Adrenal gland (tissue), 12 donors: ENCODE data around the gene HNF1A. TPM values are rescaled to one million over a fixed set of nuclear protein-coding genes. Genes with fewer than 3 reads are reported as not detected.
A peak's percentile ranks its signal among the peaks of the same experiment; 100 is the strongest.
"Not testable (repeated sequence)": the region's sequence is repeated elsewhere in the genome, so short reads cannot be mapped to it uniquely, and the experiment has no call there.

ENCODE experiments used
- DNase-seq, 7 donors: peaks; one replicate each; pipeline ENCODE4 v3.0.0-alpha.2; 2019 to 2020
- H3K27ac ChIP-seq, 5 donors: fragments of 200-600 bp; sonication (generic) in 4 of 5; 1 replicate in 3 of 5; 2 replicates in 2 of 5; pipeline versions ENCODE4 v1.5.1 to v1.8.0; 2016 to 2020; ENCODE audit warnings: mild to moderate bottlenecking in 1 of 5
- H3K27me3 ChIP-seq: fragments of 200-600 bp; 2 replicates; pipeline ENCODE4 v1.8.0; 2021
- H3K36me3 ChIP-seq, 2 donors: fragments of 200-600 bp; replicated peaks in 1 of 2; 1 replicate in 1 of 2; 2 replicates in 1 of 2; pipeline versions ENCODE4 v1.5.1 to v1.8.0; 2018 to 2022
- H3K4me1 ChIP-seq, 2 donors: fragments of 200-600 bp; replicated peaks in 1 of 2; 1 replicate in 1 of 2; 2 replicates in 1 of 2; pipeline versions ENCODE4 v1.5.1 to v1.8.0; 2018 to 2021
- H3K4me3 ChIP-seq, 4 donors: fragments of 200-600 bp; sonication (generic) in 3 of 4; one replicate each; pipeline ENCODE4 v1.5.1; 2016 to 2018
- H3K9me3 ChIP-seq, 3 donors: fragments of 200-600 bp; sonication (generic) in 1 of 3; replicated peaks in 1 of 3; 1 replicate in 2 of 3; 2 replicates in 1 of 3; pipeline versions ENCODE4 v1.5.1 to v1.8.0; 2016 to 2021
- POLR2A ChIP-seq, 2 donors: fragments of 450-650 bp; IDR thresholded peaks; one replicate each; pipeline ENCODE4 v1.6.1; 2017; ENCODE audit warnings: antibody characterized with exemption in 2 of 2, mild to moderate bottlenecking in 2 of 2, moderate library complexity in 1 of 2
- WGBS, 4 donors: extraction: QIAGEN DNeasy Blood & Tissue Kit in 2 of 4; methylation state at CpG; one replicate each; pipeline versions ENCODE4 v1.1.5 to v1.1.7; 2013 to 2017; 5-methylcytosine and 5-hydroxymethylcytosine counted together
- intact Hi-C, 2 donors: fragments of 100-400 bp; cut with DNase I; formaldehyde crosslinking; loops; one replicate each; pipeline versions ENCODE4 v1.14.1 to v1.15.0; 2022 to 2023
- polyA plus RNA-seq, 3 donors: library from polyadenylated mRNA; stranded (reverse); fragments of 200-250 nt in 2 of 3; fragments of 350-450 nt in 1 of 3; fragmentation: Illumina TruSeq in 1 of 3; extraction: RNeasy Lipid Tissue Mini Kit (QIAGEN cat#74804) in 1 of 3; gene quantifications; one replicate each; pipeline ENCODE4 v1.2.3, GENCODE V29; 2013 to 2014
- total RNA-seq, 9 donors: library from RNA; depleted of rRNA in 4 of 9; stranded (reverse); fragments of >200 nt in 4 of 9; fragments of 120-200 nt in 1 of 9; fragmentation: NEBNext Ultra II Directional in 1 of 9; extraction: Animal tissue kit (Norgen Biotek cat#: 25700) in 1 of 9; gene quantifications; one replicate each; pipeline versions ENCODE4 v1.1.0 to v1.2.4, GENCODE V29; 2013 to 2023
- TF ChIP-seq, protein P1 (sequence below), 6 experiments: fragments of 450-650 bp in 4 of 6; fragments of 200-600 bp in 2 of 6; sonication (generic) in 1 of 6; IDR thresholded peaks; 1 replicate in 5 of 6; 2 replicates in 1 of 6; pipeline versions ENCODE4 v1.5.1 to v1.8.0; 2016 to 2021; ENCODE audit warnings: antibody characterized with exemption in 6 of 6, mild to moderate bottlenecking in 2 of 6, moderate library complexity in 1 of 6
- donor health status: healthy with polysubstance abuse.
- donor health status: Bipolar disorder and iron deficiency.
- donor health status: DM: yes; HTN: yes; CAD: no.
- donor health status: DM: no; HTN: no; CAD: no.
- donor health status: DM: no; HTN: no; CAD: no.
- donor health status: DM: yes; HTN: yes; CAD: no.

HNF1A gene
- total and polyA plus RNA-seq, 12 donors: 0.03 to 0.08 TPM; not detected in 10

DNA sequence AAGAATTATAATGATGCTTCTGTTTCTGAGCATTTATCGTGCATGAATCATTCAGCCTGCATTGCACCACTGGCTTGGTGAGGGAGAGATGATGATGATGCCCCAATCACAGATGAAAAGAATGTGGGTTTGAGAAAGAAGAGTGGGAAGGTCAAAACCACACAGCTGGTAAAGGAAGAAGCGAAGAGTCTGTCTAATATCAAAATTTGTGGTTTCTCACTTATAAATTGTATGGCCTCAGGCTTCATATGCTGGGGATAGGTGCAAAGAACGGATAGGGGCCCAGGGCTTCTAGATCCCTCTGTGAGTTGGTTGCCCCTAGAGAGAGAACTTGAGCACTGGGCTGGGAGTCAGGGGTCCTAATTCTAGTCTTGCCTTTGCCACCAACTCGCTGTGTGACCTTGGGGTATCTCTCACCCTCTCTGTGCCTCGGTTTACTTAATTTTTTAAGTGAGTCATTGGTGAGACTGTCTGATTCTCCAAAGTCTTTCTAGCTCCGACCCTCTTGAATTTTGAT, 58.5 kb downstream of the HNF1A start:
- H3K36me3 ChIP-seq: no peaks in the 10 kb centered on the region
- H3K27ac ChIP-seq: no peak overlapping the region
- H3K9me3 ChIP-seq: no peaks in the 10 kb centered on the region
- no peak for DNase-seq
- 74 to 78% (median 74%) methylated on average over 6 of the region's 6 CpGs for WGBS, 4 donors
- intact Hi-C loops: no loop called here
- no peaks in the 10 kb centered on the region for H3K27me3 ChIP-seq
- no peak overlapping the region for H3K4me3 ChIP-seq
- TF ChIP-seq, protein P1, sequence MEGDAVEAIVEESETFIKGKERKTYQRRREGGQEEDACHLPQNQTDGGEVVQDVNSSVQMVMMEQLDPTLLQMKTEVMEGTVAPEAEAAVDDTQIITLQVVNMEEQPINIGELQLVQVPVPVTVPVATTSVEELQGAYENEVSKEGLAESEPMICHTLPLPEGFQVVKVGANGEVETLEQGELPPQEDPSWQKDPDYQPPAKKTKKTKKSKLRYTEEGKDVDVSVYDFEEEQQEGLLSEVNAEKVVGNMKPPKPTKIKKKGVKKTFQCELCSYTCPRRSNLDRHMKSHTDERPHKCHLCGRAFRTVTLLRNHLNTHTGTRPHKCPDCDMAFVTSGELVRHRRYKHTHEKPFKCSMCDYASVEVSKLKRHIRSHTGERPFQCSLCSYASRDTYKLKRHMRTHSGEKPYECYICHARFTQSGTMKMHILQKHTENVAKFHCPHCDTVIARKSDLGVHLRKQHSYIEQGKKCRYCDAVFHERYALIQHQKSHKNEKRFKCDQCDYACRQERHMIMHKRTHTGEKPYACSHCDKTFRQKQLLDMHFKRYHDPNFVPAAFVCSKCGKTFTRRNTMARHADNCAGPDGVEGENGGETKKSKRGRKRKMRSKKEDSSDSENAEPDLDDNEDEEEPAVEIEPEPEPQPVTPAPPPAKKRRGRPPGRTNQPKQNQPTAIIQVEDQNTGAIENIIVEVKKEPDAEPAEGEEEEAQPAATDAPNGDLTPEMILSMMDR (IDR thresholded peaks at IDR 0.05): no peak
- no peak for TF ChIP-seq POLR2A (IDR thresholded peaks at IDR 0.05)
- peaks cover 0 to 6% of the 10 kb centered on the region in 2 donors for H3K4me1 ChIP-seq

DNA sequence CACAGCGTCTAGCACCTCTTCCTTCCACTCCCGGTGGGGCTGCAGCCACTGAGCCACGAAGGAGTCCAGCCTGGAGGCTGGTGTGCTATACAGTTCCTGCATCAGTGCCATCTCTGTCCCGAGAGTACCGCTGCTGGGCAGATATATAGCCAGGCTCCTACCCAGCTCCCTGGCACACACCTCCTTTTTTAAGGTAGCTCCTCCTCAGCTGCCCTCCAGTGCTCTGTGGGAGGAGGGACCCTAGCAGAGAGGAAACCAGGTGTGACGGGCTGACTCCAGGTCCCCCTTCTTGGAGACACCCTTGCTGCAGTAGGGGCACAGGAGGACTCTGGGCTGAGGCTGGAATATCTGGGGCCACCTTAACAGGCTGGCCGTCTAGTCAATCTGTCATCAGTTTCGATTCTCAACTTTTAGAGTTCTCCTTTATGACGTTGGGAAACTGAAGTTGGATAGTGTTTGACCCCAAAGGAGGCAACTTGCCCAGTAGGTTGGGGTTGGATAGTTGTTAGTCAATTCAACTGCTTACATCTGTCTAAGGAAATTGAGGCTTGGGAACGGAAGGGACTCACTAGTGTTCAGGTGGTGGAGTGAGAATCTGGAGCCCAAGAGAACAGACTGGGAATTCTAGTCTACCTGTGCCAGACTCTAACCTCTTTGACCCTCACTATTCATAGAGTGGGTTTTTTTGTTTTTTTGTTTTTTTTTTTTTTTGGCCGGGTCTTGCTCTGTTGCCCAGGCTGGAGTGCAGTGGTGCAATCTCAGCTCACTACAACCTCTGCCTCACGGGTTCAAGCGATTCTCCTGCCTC, 60.7 kb downstream of the HNF1A start, which contains the start of gene OASL:
OASL (minus strand) TSS at position 386 of the 808 bp plus-strand sequence; CDS start at position 111, 275 bp downstream.
- Histone ChIP-seq H3K27ac (peak within 1 kb of the TSS in 1 of 5 donors; percentile 71), H3K36me3 (no peaks in the 10 kb centered on the region), H3K27me3 (no peaks in the 10 kb centered on the region), H3K9me3 (no peaks in the 10 kb centered on the region), H3K4me3 (peak within 1 kb of the TSS in 3 of 4 donors; percentile 7 to 47 (median 23)), H3K4me1 (peaks cover 0 to 6% of the 10 kb centered on the region in 2 donors)
- peak in 1 of 2 donors; percentile 17 for TF ChIP-seq POLR2A (IDR thresholded peaks at IDR 0.05)
- TF ChIP-seq, protein P1 (IDR thresholded peaks at IDR 0.05): no peak
- intact Hi-C loops: no loop called here
- WGBS, 4 donors: 20 to 28% (median 25%) methylated on average over 12 to 13 of the region's 13 CpGs
- peak in 6 of 7 donors; percentile 36 to 68 (median 48) for DNase-seq

DNA sequence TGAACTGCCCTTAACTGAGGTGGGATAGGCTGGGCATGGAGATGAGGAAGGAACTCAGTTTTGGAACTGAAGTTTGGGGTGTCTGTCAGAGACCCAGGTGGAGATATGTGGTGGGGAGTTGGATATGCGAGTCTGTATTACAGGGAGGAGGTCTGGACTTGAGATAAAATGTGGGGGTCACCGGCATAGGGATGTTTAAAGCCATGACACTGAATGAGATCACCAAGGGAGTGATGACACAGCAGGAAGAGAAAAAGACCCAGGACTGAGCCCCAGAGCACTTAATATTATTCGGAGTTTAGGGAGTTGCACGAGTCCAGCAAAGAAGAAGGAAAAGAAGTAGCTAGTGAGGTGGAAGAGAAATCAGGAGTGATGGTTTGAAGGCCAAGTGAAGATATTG, 64.7 kb downstream of the HNF1A start:
- Histone ChIP-seq H3K4me3 (no peak overlapping the region), H3K9me3 (no peaks in the 10 kb centered on the region), H3K4me1 (peaks cover 0 to 6% of the 10 kb centered on the region in 2 donors), H3K36me3 (no peaks in the 10 kb centered on the region), H3K27ac (no peak overlapping the region), H3K27me3 (no peaks in the 10 kb centered on the region)
- intact Hi-C loops: no loop called here
- no peak for DNase-seq
- no peak for TF ChIP-seq POLR2A (IDR thresholded peaks at IDR 0.05)
- TF ChIP-seq, protein P1 (IDR thresholded peaks at IDR 0.05): no peak
- 71 to 86% (median 80%) methylated on average over 4 of the region's 4 CpGs for WGBS, 4 donors

DNA sequence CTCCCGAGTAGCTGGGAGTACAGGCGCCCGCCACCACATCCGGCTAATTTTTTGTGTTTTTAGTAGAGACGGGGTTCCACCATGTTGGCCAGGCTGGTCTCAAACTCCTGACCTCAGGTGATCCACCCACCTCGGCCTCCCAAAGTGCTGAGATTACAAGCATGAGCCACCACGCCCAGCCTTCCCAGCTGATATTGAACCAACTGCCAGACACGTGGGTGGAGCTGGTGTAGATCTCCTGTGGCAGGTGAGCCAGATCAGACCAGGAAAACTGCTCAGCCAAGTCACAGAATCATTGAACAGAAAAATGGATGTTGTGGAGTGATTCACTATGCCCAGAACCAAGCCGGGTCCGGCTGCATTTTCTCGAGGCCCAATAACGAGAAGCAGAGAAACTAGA, 69.1 kb downstream of the HNF1A start:
- H3K27me3 ChIP-seq, H3K27ac ChIP-seq, H3K4me1 ChIP-seq, H3K9me3 ChIP-seq, intact Hi-C loops, H3K4me3 ChIP-seq, DNase-seq, H3K36me3 ChIP-seq: not testable (repeated sequence)
- WGBS, 4 donors: 82 to 90% (median 87%) methylated on average over 12 of the region's 12 CpGs
